HEK293 (cell line): ENCODE results near the gene LSM2.
A peak's percentile ranks its signal among the peaks of the same experiment; 100 is the strongest.

Experiments
- CTCF ChIA-PET: fragments of 350-600 bp; formaldehyde crosslinking; extraction: SDS; loops from one replicate; lab custom pipeline; 2021; ENCODE audit warnings: antibody characterized with exemption; lab: Yijun Ruan, JAX
- POLR2A ChIA-PET: fragments of 300-600 bp; formaldehyde crosslinking; extraction: SDS; loops from one replicate; lab custom pipeline; 2020; ENCODE audit warnings: antibody characterized with exemption, inconsistent platforms; lab: Yijun Ruan, JAX
- H3K27ac ChIP-seq: fragments of 200-500 bp; sonication (Bioruptor generic); 2 replicates; pipeline ENCODE4 v1.5.1; 2014; ENCODE audit warnings: low read depth, low read length, control low read depth, inconsistent platforms; ENCODE audit errors: extremely low read depth
- H3K36me3 ChIP-seq, 2 experiments: fragments of 200-500 bp in 1 of 2; sonication (Bioruptor generic) in 1 of 2; 1 replicate in 1 of 2; 2 replicates in 1 of 2; pipeline ENCODE4 v1.5.1; 2014 to 2017; ENCODE audit warnings: inconsistent platforms in 2 of 2, low read length in 2 of 2; ENCODE audit not compliant: control insufficient read depth in 2 of 2, insufficient read depth in 1 of 2
- H3K4me1 ChIP-seq: fragments of 200-500 bp; sonication (Bioruptor generic); 2 replicates; pipeline ENCODE4 v1.5.1; 2014; ENCODE audit warnings: mild to moderate bottlenecking, low read length, inconsistent platforms; ENCODE audit not compliant: control insufficient read depth, insufficient read depth
- H3K4me3 ChIP-seq: 2 replicates; pipeline ENCODE4 v1.5.1; 2011; ENCODE audit warnings: low read depth, mild to moderate bottlenecking, control low read depth, low read length, moderate library complexity
- H3K9me3 ChIP-seq: fragments of 200-500 bp; sonication (Bioruptor generic); 2 replicates; pipeline ENCODE4 v1.5.1; 2014; ENCODE audit warnings: low read depth, low read length, inconsistent platforms; ENCODE audit not compliant: control insufficient read depth, insufficient read depth
- BCL11A ChIP-seq: fragments of 450-650 bp; formaldehyde crosslinking; IDR thresholded peaks from 2 replicates; pipeline ENCODE4 v1.5.1; 2016; ENCODE audit warnings: low read depth, missing biosample characterization, missing genetic modification characterization
- EGR2 ChIP-seq: fragments of 450-650 bp; formaldehyde crosslinking; IDR thresholded peaks from 2 replicates; pipeline ENCODE4 v1.5.1; 2016; ENCODE audit warnings: low read depth, missing biosample characterization, missing genetic modification characterization
- GLIS2 ChIP-seq: fragments of 450-650 bp; formaldehyde crosslinking; IDR thresholded peaks from 2 replicates; pipeline ENCODE4 v1.5.1; 2016; ENCODE audit warnings: missing biosample characterization, missing genetic modification characterization
- KLF17 ChIP-seq: fragments of 450-650 bp; formaldehyde crosslinking; IDR thresholded peaks from 2 replicates; pipeline ENCODE4 v1.5.1; 2016; ENCODE audit warnings: missing biosample characterization, missing genetic modification characterization
- KLF8 ChIP-seq: fragments of 450-650 bp; formaldehyde crosslinking; IDR thresholded peaks from 2 replicates; pipeline ENCODE4 v1.5.1; 2016; ENCODE audit warnings: missing biosample characterization, missing genetic modification characterization
- PRDM10 ChIP-seq: fragments of 450-650 bp; formaldehyde crosslinking; IDR thresholded peaks from 2 replicates; pipeline ENCODE4 v1.5.1; 2016; ENCODE audit warnings: missing biosample characterization, missing genetic modification characterization
- PRDM2 ChIP-seq: fragments of 450-650 bp; formaldehyde crosslinking; IDR thresholded peaks from 2 replicates; pipeline ENCODE4 v1.5.1; 2016; ENCODE audit warnings: missing biosample characterization, missing genetic modification characterization, borderline replicate concordance
- PRDM6 ChIP-seq: fragments of 450-650 bp; formaldehyde crosslinking; IDR thresholded peaks from 2 replicates; pipeline ENCODE4 v1.5.1; 2017; ENCODE audit warnings: missing biosample characterization, missing genetic modification characterization
- RBAK ChIP-seq: fragments of 450-650 bp; formaldehyde crosslinking; IDR thresholded peaks from 2 replicates; pipeline ENCODE4 v1.5.1; 2016; ENCODE audit warnings: missing biosample characterization, missing genetic modification characterization
- TRIM28 ChIP-seq: IDR thresholded peaks from 2 replicates; pipeline ENCODE4 v1.6.1; 2011; ENCODE audit warnings: low read length, control low read depth, borderline replicate concordance
- YY1 ChIP-seq: fragments of 450-650 bp; formaldehyde crosslinking; IDR thresholded peaks from 2 replicates; pipeline ENCODE4 v1.5.1; 2018; ENCODE audit warnings: missing biosample characterization, missing genetic modification characterization
- ZNF132 ChIP-seq: fragments of 450-650 bp; formaldehyde crosslinking; IDR thresholded peaks from 2 replicates; pipeline ENCODE4 v1.5.1; 2017; ENCODE audit warnings: missing biosample characterization, missing genetic modification characterization, borderline replicate concordance
- ZNF239 ChIP-seq: fragments of 450-650 bp; formaldehyde crosslinking; IDR thresholded peaks from 2 replicates; pipeline ENCODE4 v1.5.1; 2016; ENCODE audit warnings: missing biosample characterization, missing genetic modification characterization
- ZNF266 ChIP-seq: fragments of 450-650 bp; formaldehyde crosslinking; IDR thresholded peaks from 2 replicates; pipeline ENCODE4 v1.5.1; 2016; ENCODE audit warnings: missing biosample characterization, missing genetic modification characterization, low read depth
- ZNF404 ChIP-seq: fragments of 450-650 bp; formaldehyde crosslinking; IDR thresholded peaks from 2 replicates; pipeline ENCODE4 v1.5.1; 2017; ENCODE audit warnings: missing biosample characterization, missing genetic modification characterization
- ZNF416 ChIP-seq: fragments of 450-650 bp; formaldehyde crosslinking; IDR thresholded peaks from 2 replicates; pipeline ENCODE4 v1.5.1; 2016; ENCODE audit warnings: missing biosample characterization, missing genetic modification characterization
- ZNF626 ChIP-seq: fragments of 450-650 bp; sonication (Bioruptor Pico); formaldehyde crosslinking; IDR thresholded peaks from 2 replicates; pipeline ENCODE4 v1.5.1; 2018; ENCODE audit warnings: missing biosample characterization, missing genetic modification characterization, inconsistent platforms
- ZNF645 ChIP-seq: fragments of 450-650 bp; formaldehyde crosslinking; IDR thresholded peaks from 2 replicates; pipeline ENCODE4; 2016; ENCODE audit warnings: missing biosample characterization, missing genetic modification characterization
- ZNF654 ChIP-seq: fragments of 450-650 bp; formaldehyde crosslinking; IDR thresholded peaks from 2 replicates; pipeline ENCODE4 v1.5.1; 2016; ENCODE audit warnings: low read depth, missing biosample characterization, missing genetic modification characterization
- ZSCAN5A ChIP-seq: fragments of 450-650 bp; formaldehyde crosslinking; IDR thresholded peaks from 2 replicates; pipeline ENCODE4 v1.5.1; 2016; ENCODE audit warnings: missing biosample characterization, missing genetic modification characterization

LSM2 gene

GRCh38 chr6:31794866-31795615 lies 11.7 kb downstream of the LSM2 start (continued):
- TF ChIP-seq ZSCAN5A (tag by site-specific recombination) (no peak), ZNF266 (tag by site-specific recombination) (no peak), ZNF416 (tag by site-specific recombination) (no peak), ZNF654 (no peak), RBAK (no peak), KLF17 (tag by site-specific recombination) (peak; percentile 9; the same call in 1 of the 2 replicates), ZNF239 (tag by site-specific recombination) (no peak), BCL11A (tag by site-specific recombination) (no peak), ZNF132 (tag by site-specific recombination) (no peak), ZNF645 (tag by site-specific recombination) (no peak), ZNF404 (tag by site-specific recombination) (no peak), GLIS2 (tag by site-specific recombination) (peak; percentile 95), PRDM6 (tag by site-specific recombination) (no peak), EGR2 (peak; percentile 36; the same call in 1 of the 2 replicates), YY1 (tag by site-specific recombination) (no peak)

- H3K9me3 ChIP-seq, result no peaks in the 10 kb centered on the region
- H3K36me3 ChIP-seq, result peaks cover 14 to 44% of the 10 kb centered on the region in 2 experiments
- H3K4me1 ChIP-seq, result no peaks in the 10 kb centered on the region; the same call in 1 of the 2 replicates
- H3K4me3 ChIP-seq, result peak overlapping the region; percentile 81
- ChIA-PET POLR2A (interaction anchor here (1.0 to 5.9 kb wide), 8 partner anchors 12 to 247 kb away, joined by 3 to 138 read pairs (median 12); partner anchors contain the start of genes DDAH2, HSPA1A, HSPA1B and HSPA1L), CTCF (interaction anchor here (0.6 to 4.9 kb wide), 9 partner anchors 13 to 349 kb away, joined by 3 to 55 read pairs (median 5); partner anchors contain the start of genes CLIC1 and LSM2)
- H3K27ac ChIP-seq, result peak overlapping the region; percentile 93; the same call in 1 of the 2 replicates
- no peak for TF ChIP-seq ZNF626 (tag by site-specific recombination)
- 0 out of 2 replicates have a peak, but pooled peaks have one; percentile 12 for TF ChIP-seq KLF8 (tag by site-specific recombination)
- peak; percentile 15; the same call in 1 of the 2 replicates for TF ChIP-seq PRDM10 (tag by site-specific recombination)
- TF ChIP-seq TRIM28, result no peak
- TF ChIP-seq PRDM2 (tag by site-specific recombination), result no peak
Observed at GRCh38 chr6:31794294-31794865, 12.4 kb downstream of the LSM2 start.
